GM18873 (cell line): ENCODE measurements around the gene OR6M1.

ENCODE experiments used
- ATAC-seq: cut with Tn5 transposase; IDR thresholded peaks from one replicate; pipeline ENCODE4 v1.9.1; 2021; ENCODE audit warnings: mild to moderate bottlenecking, moderate library complexity, moderate number of reproducible peaks; ENCODE audit not compliant: unreplicated experiment, low FRiP score

OR6M1 gene

DNA sequence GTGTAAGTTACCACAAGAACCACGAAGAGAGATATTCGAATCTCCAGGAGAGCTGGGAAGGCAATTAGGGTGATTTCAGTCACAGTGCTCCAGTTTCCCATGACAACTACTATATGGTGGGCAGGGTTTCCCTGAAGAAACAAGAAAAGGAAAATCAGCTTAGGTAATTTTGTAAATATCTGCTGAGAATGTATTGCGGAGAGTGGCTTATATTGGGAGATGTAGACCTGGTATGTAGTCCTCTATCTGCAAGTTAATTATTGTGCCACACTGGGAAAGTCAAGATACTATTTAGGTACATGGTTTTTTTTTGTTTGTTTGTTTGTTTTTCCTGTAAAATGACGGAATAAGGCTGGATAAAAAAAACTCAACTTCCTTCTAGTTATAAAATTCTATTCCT lies at the start of gene OR6M1:
Gene OR6M1, minus strand, starts transcription at position 101 of the 400 bp plus-strand sequence. Its CDS starts 0 bp downstream, at position 101.
- no peak for ATAC-seq

GRCh38 chr11:123853038-123853437 lies 46.9 kb upstream of the OR6M1 start:
- no peak for ATAC-seq

GRCh38 chr11:123852321-123852720 lies 46.2 kb upstream of the OR6M1 start:
- ATAC-seq = no peak

DNA sequence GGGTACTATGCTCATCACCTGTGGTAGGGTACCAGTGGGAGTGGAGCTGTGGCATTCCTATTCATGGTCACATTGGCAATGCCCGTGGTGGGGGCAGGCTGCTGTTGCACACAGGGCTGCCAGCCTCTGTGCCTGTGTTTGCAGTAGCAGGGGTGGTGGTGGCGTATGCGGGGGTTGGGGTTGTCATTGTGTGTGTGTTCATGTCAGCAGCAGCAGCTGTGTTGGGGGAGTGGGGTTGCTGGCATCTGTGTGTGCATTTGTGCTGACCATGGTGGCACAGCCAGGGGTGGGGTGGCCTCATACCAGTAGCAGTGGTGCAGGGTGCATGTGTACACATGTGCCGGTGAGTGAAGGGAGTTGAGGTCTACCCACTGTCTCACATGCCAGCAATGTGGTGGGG lies 45.0 kb upstream of the OR6M1 start:
- no peak for ATAC-seq

DNA sequence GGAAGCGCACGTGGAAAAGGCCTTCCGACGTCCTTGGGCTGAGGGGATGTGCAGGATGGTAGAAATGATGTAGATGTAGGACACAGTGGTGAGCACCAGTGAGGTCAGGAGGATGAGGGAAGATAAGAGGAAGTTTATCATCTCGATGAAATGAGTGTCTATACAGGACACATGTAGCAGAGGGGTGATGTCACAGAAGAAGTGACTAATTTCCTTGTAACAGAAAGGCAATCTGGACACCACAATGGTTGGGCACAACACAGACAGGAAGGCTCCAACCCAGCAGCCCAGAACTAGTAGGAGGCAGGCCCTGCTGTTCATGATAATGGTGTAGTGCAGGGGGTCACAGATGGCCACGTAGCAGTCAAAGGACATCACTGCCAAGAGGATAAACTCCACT lies 35.0 kb upstream of the OR6M1 start:
- ATAC-seq = no peak

GRCh38 chr11:123839131-123839530 lies 33.0 kb upstream of the OR6M1 start:
- no peak for ATAC-seq

GRCh38 chr11:123838659-123839058 lies 32.5 kb upstream of the OR6M1 start:
- ATAC-seq = no peak

- ATAC-seq = no peak
Measured at GRCh38 chr11:123838199-123838598, 32.0 kb upstream of the OR6M1 start.

DNA sequence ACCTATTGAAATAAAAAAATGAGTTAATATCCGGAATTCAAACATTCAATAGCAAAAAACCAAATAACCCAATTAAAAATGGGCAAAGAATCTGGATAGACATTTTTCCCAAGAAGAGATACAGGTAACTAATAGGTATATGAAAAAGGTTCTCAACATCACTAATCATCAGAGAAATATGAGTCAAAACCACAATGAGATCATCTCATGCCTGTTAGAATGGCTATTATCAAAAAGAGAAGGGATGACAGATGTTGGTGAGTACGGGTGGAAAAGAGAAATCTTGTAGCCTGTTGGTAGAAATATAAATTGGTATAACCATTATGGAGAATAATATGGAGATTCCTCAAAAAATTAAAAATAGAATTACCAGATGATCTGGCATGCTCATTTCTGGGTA lies 26.9 kb upstream of the OR6M1 start:
- ATAC-seq = no peak

- no peak for ATAC-seq
Measured at GRCh38 chr11:123829745-123830144, 23.6 kb upstream of the OR6M1 start.

- ATAC-seq = no peak
Measured at GRCh38 chr11:123822599-123822998, 16.4 kb upstream of the OR6M1 start.

GRCh38 chr11:123822032-123822431 lies 15.9 kb upstream of the OR6M1 start:
- no peak for ATAC-seq

GRCh38 chr11:123815122-123815521 lies 9.0 kb upstream of the OR6M1 start:
- ATAC-seq = no peak

DNA sequence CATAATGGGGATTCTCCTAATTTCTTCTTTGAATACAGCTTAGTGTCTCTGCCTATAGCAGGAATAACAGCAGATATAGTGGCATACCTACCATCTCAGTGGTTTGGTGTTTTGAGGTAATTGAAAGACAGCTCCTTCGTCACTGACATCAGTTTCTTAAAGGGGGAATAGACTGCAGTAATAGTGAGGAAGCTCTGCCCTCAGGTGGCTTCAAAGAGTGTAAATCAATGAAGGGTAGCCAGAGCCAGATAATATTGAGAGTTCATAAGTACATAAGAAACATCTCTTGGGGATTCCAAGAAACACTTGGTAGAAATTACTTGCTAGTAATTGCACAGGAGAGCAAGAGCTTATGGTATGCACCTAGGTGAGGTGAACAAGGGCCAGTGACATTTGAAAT lies 4.4 kb downstream of the OR6M1 start:
- ATAC-seq = no peak

- ATAC-seq = no peak
Measured at GRCh38 chr11:123800036-123800435, 6.1 kb downstream of the OR6M1 start.

DNA sequence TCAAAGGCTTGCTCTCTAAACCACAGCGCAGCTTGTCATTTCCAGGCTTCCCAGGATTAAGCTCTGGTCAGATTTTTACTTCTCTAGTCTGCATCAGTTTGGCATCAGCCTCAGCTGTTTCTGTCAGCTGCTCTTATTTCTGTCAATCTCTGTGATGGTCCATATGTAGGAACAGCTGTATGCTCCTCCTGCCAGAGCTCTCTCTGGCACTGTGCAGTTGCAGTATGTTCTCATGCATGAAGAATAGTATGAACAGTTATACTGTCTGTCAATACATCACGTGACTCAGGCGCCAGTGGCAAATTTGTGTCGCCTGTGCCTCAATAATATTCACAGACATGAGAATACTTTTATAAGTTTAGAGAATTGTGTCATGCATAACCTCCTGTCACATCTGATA lies 6.7 kb downstream of the OR6M1 start:
- no peak for ATAC-seq

DNA sequence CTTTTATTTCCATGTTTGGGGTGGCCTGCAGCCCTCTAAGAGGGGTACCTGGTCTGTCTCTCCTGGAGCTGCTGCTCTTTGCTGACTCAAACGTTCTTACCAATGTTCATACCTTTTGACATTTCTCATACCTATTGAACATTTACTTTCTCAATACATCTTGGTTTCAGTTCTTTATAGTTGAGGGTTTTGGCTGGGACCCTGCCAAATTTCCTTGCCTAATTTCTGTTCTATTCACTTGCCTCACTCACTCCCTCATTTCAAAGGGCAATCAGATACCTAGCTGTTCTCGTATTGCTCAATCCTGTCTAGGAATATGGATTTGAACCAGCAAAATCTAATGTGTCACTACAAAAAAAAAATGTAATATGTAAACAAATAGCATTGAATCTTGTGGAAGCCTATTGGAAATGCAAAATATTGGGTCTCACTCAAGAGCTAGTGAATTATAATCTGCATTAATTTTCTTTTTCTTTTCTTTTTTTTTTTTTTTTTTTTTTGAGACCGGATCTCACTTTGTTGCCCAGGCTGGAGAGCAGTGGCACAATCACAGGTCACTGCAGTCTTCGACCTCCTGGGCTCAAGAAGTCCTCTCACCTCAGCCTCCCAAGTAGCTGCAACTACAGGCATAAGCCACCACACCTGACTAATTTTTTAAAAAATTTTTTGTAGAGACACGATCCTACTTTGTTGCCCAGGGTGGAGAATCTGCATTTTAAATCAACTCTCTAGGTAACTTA lies 7.5 kb downstream of the OR6M1 start:
- no peak for ATAC-seq

DNA sequence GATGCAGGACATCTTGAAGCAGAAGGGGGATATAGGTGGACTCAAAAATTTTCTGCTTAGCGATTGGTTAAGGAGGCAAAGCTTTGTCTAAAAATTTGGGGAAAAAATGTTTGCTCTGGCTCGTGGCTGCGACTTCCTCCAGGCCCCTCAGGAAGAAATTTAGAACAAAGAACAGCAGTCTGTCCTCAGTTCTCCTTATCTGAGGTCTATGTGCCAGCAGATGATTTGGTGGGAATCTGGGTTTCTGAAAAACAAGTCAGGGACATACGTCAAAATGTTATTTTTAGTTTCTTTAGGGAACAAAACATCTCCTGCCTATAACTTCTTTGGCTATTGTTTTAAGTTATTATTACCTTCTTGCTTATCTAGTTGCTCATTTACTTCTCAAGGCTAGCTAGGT lies 8.1 kb downstream of the OR6M1 start:
- no peak for ATAC-seq

- ATAC-seq = no peak
Measured at GRCh38 chr11:123797541-123797940, 8.6 kb downstream of the OR6M1 start.

GRCh38 chr11:123797114-123797513 lies 9.0 kb downstream of the OR6M1 start:
- no peak for ATAC-seq

DNA sequence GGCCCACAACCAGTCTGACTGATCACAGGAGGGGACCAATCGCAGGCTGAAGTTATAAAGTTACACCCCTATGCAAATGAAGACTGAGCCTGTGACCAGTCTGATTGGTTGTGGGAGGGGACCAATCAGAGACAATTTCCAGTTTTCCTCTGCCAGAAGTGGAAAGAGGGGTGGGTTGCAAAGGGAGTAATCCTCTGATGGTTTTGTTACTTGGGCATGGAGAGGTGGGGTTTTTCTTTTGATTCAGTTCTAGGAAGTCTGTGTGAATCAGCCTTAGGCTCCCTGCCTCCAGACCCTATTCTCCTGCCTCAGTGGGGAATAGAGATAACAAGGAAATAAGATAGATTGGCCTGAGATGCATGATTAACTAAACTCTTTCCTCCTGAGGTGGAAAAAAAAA lies 9.9 kb downstream of the OR6M1 start:
- ATAC-seq = no peak

DNA sequence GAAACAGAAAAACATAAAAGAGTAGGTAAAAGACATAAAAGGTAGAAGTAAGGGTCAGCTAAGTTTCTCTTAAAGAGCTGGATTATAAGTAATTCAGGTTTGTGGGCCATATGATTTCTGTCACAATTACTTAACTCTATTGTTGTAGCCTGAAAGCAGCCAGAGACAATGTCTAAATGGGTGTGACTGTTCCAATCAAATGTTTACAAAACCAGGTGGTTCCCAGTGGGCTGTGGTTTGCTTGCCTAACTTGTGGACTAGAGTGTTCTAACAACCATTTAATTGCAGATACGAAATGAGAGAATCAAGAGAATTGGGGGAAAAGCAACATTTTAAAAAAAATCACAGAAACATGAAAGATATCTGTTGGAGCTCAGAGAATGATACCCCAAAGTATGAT lies 22.6 kb downstream of the OR6M1 start:
- no peak for ATAC-seq

DNA sequence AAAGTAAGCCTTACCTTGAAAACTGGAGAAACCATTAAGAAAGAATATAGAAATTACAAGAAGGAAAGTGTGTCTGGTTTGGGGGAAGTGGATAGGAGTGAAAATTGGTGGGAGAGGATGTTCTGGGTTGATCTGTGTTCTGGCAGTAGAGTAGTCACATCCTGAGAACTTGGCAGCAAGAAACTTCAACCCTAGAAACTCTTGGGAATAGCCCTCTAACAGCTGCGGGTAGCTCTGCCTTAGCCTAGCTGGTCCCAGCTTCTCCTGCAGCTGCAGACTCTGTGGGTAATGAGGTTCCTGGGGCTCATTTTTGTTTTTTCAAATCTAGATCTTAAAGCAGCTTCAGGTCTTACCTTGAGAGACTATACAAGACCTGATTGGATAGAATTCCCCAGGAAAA lies 27.6 kb downstream of the OR6M1 start:
- ATAC-seq = no peak
